GM21786 (cell line): ENCODE measurements around the gene CCT3.
"Not testable (repeated sequence)": the region's sequence is repeated elsewhere in the genome, so short reads cannot be mapped to it uniquely, and the experiment has no call there.

ENCODE experiments used
- ATAC-seq: cut with Tn5 transposase; IDR thresholded peaks from one replicate; pipeline ENCODE4 v1.9.1; 2021; ENCODE audit not compliant: unreplicated experiment

The CCT3 gene

GRCh38 chr1:156337052-156337887 is 822 bp downstream of the CCT3 start:
- no peak for ATAC-seq

- ATAC-seq = no peak
These were observed 1.9 kb downstream of the CCT3 start for GRCh38 chr1:156336242-156336641.

GRCh38 chr1:156323179-156323578 is 14.9 kb downstream of the CCT3 start:
- ATAC-seq = not testable (repeated sequence)

DNA sequence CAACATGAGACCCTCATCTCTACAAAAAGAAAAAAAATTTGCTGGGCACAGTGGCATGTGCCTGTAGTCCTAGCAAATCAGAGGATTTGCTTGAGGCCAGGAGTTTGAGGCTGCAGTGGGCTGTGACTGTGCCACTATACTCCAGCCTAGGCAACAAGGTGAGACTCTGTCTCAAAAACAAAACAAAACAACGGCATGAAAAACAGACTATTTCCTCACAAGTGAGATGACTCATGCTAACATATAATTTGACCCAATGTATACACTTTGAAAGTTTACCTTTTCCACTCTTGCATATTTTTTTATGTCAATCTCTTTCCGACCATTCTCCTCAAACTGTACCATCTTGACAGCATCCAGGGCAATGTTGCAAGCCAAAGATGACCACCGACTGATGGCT is 17.5 kb downstream of the CCT3 start:
- ATAC-seq = no peak

DNA sequence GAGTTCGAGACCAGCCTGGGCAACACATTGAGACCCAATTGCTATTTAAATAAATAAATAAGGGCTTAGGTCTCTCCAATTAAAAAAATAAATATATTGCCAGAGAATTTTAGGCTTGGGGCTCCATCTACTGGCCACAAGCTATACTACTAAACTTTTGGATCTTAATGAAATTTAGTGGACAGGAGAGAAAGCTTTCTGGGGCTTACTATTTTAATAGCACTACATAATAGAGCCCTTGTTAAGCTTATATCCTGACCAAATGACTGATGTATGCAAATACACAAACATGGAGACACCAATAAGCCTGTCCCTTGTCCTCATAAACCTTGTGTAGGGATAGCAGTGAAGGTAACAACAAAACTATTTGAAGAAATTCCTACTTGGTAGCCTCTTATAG is 18.4 kb downstream of the CCT3 start:
- ATAC-seq = no peak

DNA sequence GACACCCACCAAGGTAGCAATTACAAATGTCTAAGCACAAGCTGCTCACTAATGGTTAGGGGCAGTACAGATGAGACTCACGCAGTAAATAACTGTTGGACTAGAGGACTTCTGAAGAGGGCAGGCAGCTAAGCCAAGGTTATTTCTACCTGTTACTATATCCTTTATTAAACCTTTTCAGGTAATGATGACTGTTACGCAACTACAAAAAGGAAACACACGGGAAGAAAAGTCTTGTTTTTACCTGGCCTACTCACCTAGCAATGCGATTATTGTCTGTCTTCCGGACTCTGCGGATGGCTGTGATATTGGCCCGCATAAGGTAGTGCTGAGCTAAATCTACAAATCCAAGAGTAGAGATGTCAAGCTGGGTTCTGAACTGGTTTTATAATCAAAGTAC is 21.2 kb downstream of the CCT3 start:
- no peak for ATAC-seq

DNA sequence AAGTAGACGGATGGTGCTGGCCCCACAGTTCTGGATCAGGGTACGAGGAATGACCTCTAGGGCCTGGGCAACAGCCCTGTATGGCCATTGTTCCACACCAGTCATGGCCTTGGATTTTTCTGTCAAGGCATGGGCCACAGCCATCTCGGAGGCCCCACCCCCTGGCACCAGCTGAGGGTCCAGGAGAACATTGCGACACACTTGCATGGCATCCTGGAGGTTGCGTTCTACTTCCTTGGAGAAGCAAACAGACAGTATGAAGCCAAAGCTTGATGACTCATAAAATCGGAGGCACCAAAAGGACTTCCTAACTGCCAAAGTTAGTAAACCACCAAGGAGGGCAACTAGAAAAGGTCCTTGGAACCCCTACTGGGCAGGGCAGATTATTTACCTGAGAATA is 27.1 kb downstream of the CCT3 start:
- no peak for ATAC-seq

GRCh38 chr1:156308078-156308477 is 30.0 kb downstream of the CCT3 start:
- no peak for ATAC-seq

DNA sequence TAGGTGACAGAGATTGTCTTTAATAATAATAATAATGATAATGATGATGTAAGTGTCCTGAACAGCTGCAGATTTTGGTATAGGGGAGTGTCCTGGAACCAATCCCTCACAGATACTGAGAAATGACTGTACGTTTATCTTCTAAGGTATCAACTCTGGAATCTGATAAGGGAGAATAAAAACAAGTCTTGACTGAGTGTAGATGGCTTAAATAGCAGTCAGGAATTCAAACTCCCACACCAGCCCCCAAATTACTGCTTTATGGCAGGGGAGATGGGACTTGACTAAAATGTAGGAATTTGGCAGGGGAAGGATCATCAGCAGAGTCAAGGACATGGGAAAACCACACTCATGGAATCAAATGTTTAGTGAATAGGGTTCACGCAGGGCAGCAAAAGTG is 32.9 kb downstream of the CCT3 start:
- no peak for ATAC-seq

DNA sequence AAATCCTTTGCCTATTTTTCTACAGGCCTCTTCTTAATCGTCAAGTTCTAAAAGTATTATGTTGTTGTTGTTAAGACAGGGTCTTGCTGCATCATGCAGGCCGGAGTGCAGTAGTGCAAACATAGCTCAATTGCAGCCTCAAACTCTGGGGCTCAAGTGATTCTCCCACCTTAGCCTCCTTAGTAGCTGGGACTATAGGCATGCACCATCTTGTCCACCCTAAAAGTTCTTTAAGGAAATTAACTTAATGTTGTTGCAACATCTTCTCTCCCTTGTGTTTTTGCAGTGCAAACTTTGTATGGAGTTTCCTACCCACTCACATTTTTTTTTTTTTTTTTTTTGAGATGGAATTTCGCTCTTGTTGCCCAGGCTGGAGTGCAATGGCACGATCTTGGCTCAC is 34.9 kb downstream of the CCT3 start:
- no peak for ATAC-seq

DNA sequence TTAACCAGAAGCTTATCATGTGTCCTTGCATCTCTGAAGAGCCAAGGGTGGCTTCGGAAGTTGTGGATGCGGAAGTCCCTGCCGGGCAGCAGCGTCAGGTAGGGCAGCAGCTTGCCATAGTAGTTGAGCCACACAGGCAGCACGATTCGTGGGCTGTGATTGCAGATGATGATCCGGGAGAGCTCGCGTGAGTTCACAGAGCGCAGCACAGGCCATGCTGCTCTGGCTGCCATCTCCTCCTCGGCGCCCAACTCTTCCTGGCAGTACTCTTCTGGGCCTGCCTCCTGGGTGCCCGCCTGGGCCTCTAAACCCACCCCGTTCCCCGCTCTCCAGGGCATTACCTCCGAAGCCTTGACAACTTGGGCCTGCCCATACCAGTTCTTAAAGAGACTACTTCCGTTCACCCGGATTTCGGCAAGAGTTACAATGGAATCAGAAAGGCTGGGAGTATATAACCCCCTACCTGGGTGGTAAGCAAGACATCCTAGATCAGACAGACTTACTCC is 39.2 kb downstream of the CCT3 start, which contains the start of gene VHLL:
Gene VHLL, minus strand, starts transcription at position 456 of the 506 bp plus-strand sequence. Its CDS starts 118 bp downstream, at position 338.
- no peak for ATAC-seq

GRCh38 chr1:156295391-156295947 is 42.6 kb downstream of the CCT3 start, which contains the start of gene GLMP:
TSS of gene GLMP (minus strand) at chr1:156295679. CDS start at chr1:156295645, 34 bp downstream.
- ATAC-seq = no peak

GRCh38 chr1:156293895-156294294 is 44.2 kb downstream of the CCT3 start:
- ATAC-seq = no peak

GRCh38 chr1:156293098-156293434 is 45.0 kb downstream of the CCT3 start:
- ATAC-seq = no peak

GRCh38 chr1:156291226-156292061 is 46.6 kb downstream of the CCT3 start:
- no peak for ATAC-seq

GRCh38 chr1:156289857-156290256 is 48.2 kb downstream of the CCT3 start:
- ATAC-seq = no peak

GRCh38 chr1:156286061-156286460 is 52.0 kb downstream of the CCT3 start:
- ATAC-seq = no peak

DNA sequence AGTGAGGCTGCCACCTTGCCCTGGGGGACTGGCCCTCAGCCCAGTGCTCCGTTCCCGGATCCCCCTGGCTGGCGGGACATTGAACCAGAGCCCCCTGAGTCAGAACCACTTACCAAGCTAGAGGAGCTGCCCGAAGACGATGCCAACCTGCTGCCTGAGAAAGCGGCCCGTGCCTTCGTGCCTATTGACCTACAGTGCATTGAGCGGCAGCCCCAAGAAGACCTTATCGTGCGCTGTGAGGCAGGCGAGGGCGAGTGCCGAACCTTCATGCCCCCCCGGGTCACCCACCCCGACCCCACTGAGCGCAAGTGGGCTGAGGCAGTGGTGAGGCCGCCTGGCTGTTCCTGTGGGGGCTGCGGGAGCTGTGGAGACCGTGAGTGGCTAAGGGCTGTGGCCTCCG is 52.7 kb downstream of the CCT3 start:
- no peak for ATAC-seq

DNA sequence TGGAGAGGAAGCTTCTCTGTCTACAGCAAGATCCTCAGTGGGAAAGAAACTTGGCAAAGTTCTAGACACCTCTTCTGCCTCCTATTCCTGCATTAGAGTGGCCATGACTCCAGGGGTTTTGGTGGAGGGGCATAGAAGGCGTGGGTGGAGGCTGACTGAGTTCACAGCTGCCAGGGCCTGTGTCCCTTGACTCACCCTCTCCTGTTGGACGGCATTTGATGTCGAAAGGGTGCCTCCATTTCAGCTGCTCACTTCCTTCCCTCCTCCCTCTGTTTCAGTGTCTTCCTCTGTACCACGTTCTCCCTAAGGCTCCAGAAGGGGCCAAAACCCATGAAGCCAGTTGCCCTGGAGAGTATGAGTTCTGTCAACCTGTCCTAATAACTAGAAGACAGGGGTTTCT is 53.3 kb downstream of the CCT3 start:
- ATAC-seq = no peak

DNA sequence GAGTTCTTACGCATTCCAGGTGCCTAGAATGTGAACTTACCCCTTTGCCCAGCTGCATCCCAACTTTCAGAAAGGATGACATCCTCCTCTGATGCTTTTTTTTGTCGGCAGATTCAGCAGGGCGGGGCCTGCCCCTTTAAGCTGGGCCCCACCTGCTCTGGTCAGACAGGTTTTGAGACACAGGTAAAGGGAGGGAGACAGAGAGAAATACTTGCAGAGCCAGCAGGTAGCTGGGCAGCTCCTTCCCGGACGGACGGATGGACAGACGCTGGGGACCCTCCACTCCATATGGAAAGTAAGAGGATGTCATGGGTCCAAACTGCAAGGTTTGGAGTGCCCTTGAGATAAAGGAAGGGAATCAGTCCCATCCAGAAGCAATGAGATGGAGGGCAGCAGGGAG is 54.0 kb downstream of the CCT3 start, which contains the start of gene TMEM79:
Gene TMEM79, plus strand, starts transcription at position 214 of the 400 bp plus-strand sequence. CDS start 902 bp downstream, outside the sequence.
- ATAC-seq = no peak

DNA sequence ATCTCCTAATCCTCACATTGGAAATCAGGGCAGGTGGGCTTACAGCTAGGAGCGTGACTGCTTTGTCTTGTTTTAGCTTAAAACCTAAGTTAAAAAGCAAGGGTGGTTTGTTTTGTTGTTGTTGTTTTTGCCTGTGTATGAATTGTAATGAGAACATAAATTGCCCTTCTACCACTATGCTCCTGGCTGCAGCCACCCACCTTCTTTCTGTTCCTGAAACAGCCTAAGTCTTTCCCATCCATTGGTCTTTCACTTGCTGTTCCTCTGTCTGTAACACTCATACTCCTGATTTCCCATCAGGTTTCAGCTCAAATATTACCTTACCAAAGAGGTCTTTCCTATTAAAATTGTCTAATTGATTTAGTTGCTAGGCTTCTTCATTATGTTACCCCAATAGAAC is 54.6 kb downstream of the CCT3 start:
- no peak for ATAC-seq
